WTC11 (cell line): ENCODE data around the gene SFMBT1. TPM values are rescaled to one million over a fixed set of nuclear protein-coding genes. Genes with fewer than 3 reads are reported as not detected.

ENCODE experiments used
- ATAC-seq: fragments of 200-7000 bp; cut with Tn5 transposase; 2 replicates; pipeline ENCODE4 v1.10.0; 2021; ENCODE audit warnings: mild to moderate bottlenecking, moderate library complexity
- CTCF ChIA-PET: fragments of 300-600 bp; sonication (Branson Sonifier 250); formaldehyde crosslinking; loops from one replicate; lab custom pipeline; 2021; ENCODE audit warnings: antibody characterized with exemption; lab: Charles Lee
- POLR2A ChIA-PET: fragments of 350-600 bp; sonication (Branson Sonifier 250); formaldehyde crosslinking; loops from one replicate; lab custom pipeline; 2021; ENCODE audit warnings: antibody characterized with exemption; lab: Charles Lee
- DNase-seq: peaks from one replicate; pipeline ENCODE4 v3.0.0; 2021; ENCODE audit warnings: low spot score
- H3K27ac Mint-ChIP-seq: 2 replicates; pipeline ENCODE4 v1.8.0; 2021; ENCODE audit warnings: mixed read lengths
- H3K27me3 Mint-ChIP-seq: 2 replicates; pipeline ENCODE4 v1.8.0; 2021; ENCODE audit warnings: low read depth, mild to moderate bottlenecking, moderate library complexity, mixed read lengths
- H3K36me3 Mint-ChIP-seq: 2 replicates; pipeline ENCODE4 v1.8.0; 2021; ENCODE audit warnings: mixed read lengths
- H3K4me1 Mint-ChIP-seq: 2 replicates; pipeline ENCODE4 v1.8.0; 2022; ENCODE audit warnings: mixed read lengths
- H3K4me3 Mint-ChIP-seq: 2 replicates; pipeline ENCODE4 v1.8.0; 2021; ENCODE audit warnings: mild to moderate bottlenecking, moderate library complexity, mixed read lengths
- H3K9me3 Mint-ChIP-seq: 2 replicates; pipeline ENCODE4 v1.8.0; 2021; ENCODE audit warnings: mixed read lengths
- AR ChIP-seq: fragments of 250-450 bp; sonication (Bioruptor Pico); IDR thresholded peaks from 2 replicates; pipeline ENCODE4 v1.9.0; 2021; ENCODE audit warnings: mild to moderate bottlenecking
- CREB1 ChIP-seq: sonication (generic); formaldehyde crosslinking; IDR thresholded peaks from 2 replicates; pipeline ENCODE4 v1.8.0; 2023; ENCODE audit warnings: mild to moderate bottlenecking, missing genetic modification reagents
- ESRRA ChIP-seq: sonication (generic); formaldehyde crosslinking; IDR thresholded peaks from 2 replicates; pipeline ENCODE4 v1.8.1; 2022; ENCODE audit warnings: mild to moderate bottlenecking, missing genetic modification reagents, borderline replicate concordance
- FOXJ3 ChIP-seq: sonication (generic); formaldehyde crosslinking; IDR thresholded peaks from 2 replicates; pipeline ENCODE4 v1.9.0; 2021; ENCODE audit warnings: missing genetic modification reagents, mild to moderate bottlenecking, borderline replicate concordance
- GTF2I ChIP-seq: fragments of 250-450 bp; sonication (Bioruptor Pico); conservative IDR thresholded peaks from 2 replicates; pipeline ENCODE4 v1.4.0; 2021; ENCODE audit warnings: mild to moderate bottlenecking
- IRF2 ChIP-seq: sonication (generic); formaldehyde crosslinking; IDR thresholded peaks from 2 replicates; pipeline ENCODE4 v1.8.0; 2022; ENCODE audit warnings: low read depth, missing genetic modification reagents, borderline replicate concordance
- MXD4 ChIP-seq: fragments of 250-450 bp; sonication (Bioruptor Pico); IDR thresholded peaks from 2 replicates; pipeline ENCODE4 v1.8.0; 2021; ENCODE audit warnings: mild to moderate bottlenecking, moderate library complexity, borderline replicate concordance
- MYBL2 ChIP-seq: sonication (generic); formaldehyde crosslinking; IDR thresholded peaks from 2 replicates; pipeline ENCODE4 v1.8.1; 2023; ENCODE audit warnings: mild to moderate bottlenecking, moderate library complexity, missing genetic modification reagents
- SMAD3 ChIP-seq: sonication (generic); formaldehyde crosslinking; IDR thresholded peaks from 2 replicates; pipeline ENCODE4 v1.8.0; 2022; ENCODE audit warnings: missing genetic modification reagents, mild to moderate bottlenecking, borderline replicate concordance
- TCF7 ChIP-seq: sonication (generic); formaldehyde crosslinking; IDR thresholded peaks from 2 replicates; pipeline ENCODE4 v1.8.0; 2022; ENCODE audit warnings: mild to moderate bottlenecking, low read depth, missing genetic modification reagents, moderate library complexity
- ZNF138 ChIP-seq: sonication (generic); formaldehyde crosslinking; conservative IDR thresholded peaks from 2 replicates; pipeline ENCODE4 v1.8.1; 2022; ENCODE audit warnings: mild to moderate bottlenecking, moderate library complexity, missing genetic modification reagents
- total RNA-seq: library from RNA; stranded (reverse); gene quantifications from 3 replicates; pipeline ENCODE4 v1.2.3, GENCODE V29; 2021
- TF ChIP-seq, protein P1 (sequence below): sonication (generic); formaldehyde crosslinking; IDR thresholded peaks from 2 replicates; pipeline ENCODE4 v1.8.1; 2023; ENCODE audit warnings: mild to moderate bottlenecking, moderate library complexity, missing genetic modification reagents
- TF ChIP-seq, protein P2 (sequence below): sonication (generic); formaldehyde crosslinking; IDR thresholded peaks from 2 replicates; pipeline ENCODE4 v1.8.1; 2023; ENCODE audit warnings: mild to moderate bottlenecking, missing genetic modification reagents
- TF ChIP-seq, protein P3 (sequence below): fragments of 200-600 bp; IDR thresholded peaks from 2 replicates; pipeline ENCODE4 v1.8.0; 2022; ENCODE audit warnings: antibody characterized with exemption

The SFMBT1 gene
- total RNA-seq, 1 experiment from 2014 or later = 20.9 TPM

DNA sequence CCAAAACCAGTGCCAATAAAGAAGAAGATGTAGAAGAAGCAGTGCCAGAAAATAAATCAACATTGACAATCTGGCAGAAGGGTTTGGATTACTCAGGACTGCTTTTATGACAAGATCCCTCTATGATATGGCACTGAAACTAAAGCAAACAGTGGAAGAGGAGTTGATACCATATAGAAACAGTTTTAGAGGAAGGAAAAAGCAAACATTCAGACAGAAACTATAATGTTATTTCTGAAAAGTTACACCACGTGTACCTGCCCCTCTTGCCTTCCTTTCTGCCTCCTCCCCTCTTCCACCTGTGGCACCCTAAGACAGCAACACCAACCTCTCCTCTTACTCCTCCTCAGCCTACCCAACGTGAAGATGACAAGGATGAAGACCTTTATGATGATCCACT is 63.0 kb downstream of the SFMBT1 start:
- POLR2A ChIA-PET = no interaction called here
- CTCF ChIA-PET = no interaction called here
- H3K4me1 Mint-ChIP-seq = peaks cover 3% of the 10 kb centered on the region
- H3K4me3 Mint-ChIP-seq = no peak overlapping the region
- no peak overlapping the region for H3K27ac Mint-ChIP-seq
- no peaks in the 10 kb centered on the region for H3K9me3 Mint-ChIP-seq
- TF ChIP-seq, protein P1, sequence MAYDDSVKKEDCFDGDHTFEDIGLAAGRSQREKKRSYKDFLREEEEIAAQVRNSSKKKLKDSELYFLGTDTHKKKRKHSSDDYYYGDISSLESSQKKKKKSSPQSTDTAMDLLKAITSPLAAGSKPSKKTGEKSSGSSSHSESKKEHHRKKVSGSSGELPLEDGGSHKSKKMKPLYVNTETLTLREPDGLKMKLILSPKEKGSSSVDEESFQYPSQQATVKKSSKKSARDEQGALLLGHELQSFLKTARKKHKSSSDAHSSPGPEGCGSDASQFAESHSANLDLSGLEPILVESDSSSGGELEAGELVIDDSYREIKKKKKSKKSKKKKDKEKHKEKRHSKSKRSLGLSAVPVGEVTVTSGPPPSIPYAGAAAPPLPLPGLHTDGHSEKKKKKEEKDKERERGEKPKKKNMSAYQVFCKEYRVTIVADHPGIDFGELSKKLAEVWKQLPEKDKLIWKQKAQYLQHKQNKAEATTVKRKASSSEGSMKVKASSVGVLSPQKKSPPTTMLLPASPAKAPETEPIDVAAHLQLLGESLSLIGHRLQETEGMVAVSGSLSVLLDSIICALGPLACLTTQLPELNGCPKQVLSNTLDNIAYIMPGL (CRISPR knock-in tag) = no peak
- no peak for TF ChIP-seq MYBL2
- no peak for TF ChIP-seq IRF2 (CRISPR knock-in tag)
- TF ChIP-seq ZNF138 (CRISPR knock-in tag) = no peak
- no peak for TF ChIP-seq SMAD3 (CRISPR knock-in tag)
- TF ChIP-seq, protein P2, sequence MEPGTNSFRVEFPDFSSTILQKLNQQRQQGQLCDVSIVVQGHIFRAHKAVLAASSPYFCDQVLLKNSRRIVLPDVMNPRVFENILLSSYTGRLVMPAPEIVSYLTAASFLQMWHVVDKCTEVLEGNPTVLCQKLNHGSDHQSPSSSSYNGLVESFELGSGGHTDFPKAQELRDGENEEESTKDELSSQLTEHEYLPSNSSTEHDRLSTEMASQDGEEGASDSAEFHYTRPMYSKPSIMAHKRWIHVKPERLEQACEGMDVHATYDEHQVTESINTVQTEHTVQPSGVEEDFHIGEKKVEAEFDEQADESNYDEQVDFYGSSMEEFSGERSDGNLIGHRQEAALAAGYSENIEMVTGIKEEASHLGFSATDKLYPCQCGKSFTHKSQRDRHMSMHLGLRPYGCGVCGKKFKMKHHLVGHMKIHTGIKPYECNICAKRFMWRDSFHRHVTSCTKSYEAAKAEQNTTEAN = no peak
- no peak for TF ChIP-seq ESRRA (CRISPR knock-in tag)
- no peak for TF ChIP-seq FOXJ3 (CRISPR knock-in tag)
- no peak for TF ChIP-seq CREB1 (CRISPR knock-in tag)
- TF ChIP-seq GTF2I = no peak
- TF ChIP-seq MXD4 (CRISPR knock-in tag) = no peak
- no peak for ATAC-seq
- DNase-seq = no peak
- no peaks in the 10 kb centered on the region for H3K36me3 Mint-ChIP-seq
- H3K27me3 Mint-ChIP-seq = no peaks in the 10 kb centered on the region

GRCh38 chr3:52979190-52979983 is 66.5 kb downstream of the SFMBT1 start:
- CTCF ChIA-PET = interaction anchor here (1.3 kb wide), 1 partner anchor 131 kb away, joined by 3 read pairs; no protein-coding TSS in a partner anchor
- no peak for DNase-seq
- H3K27ac Mint-ChIP-seq = no peak overlapping the region
- H3K4me3 Mint-ChIP-seq = no peak overlapping the region
- peaks cover 3% of the 10 kb centered on the region for H3K4me1 Mint-ChIP-seq
- no peaks in the 10 kb centered on the region for H3K9me3 Mint-ChIP-seq
- POLR2A ChIA-PET = no interaction called here
- TF ChIP-seq, protein P3, sequence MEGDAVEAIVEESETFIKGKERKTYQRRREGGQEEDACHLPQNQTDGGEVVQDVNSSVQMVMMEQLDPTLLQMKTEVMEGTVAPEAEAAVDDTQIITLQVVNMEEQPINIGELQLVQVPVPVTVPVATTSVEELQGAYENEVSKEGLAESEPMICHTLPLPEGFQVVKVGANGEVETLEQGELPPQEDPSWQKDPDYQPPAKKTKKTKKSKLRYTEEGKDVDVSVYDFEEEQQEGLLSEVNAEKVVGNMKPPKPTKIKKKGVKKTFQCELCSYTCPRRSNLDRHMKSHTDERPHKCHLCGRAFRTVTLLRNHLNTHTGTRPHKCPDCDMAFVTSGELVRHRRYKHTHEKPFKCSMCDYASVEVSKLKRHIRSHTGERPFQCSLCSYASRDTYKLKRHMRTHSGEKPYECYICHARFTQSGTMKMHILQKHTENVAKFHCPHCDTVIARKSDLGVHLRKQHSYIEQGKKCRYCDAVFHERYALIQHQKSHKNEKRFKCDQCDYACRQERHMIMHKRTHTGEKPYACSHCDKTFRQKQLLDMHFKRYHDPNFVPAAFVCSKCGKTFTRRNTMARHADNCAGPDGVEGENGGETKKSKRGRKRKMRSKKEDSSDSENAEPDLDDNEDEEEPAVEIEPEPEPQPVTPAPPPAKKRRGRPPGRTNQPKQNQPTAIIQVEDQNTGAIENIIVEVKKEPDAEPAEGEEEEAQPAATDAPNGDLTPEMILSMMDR = no peak
- no peak for TF ChIP-seq TCF7
- no peak for TF ChIP-seq AR (CRISPR knock-in tag)
- TF ChIP-seq, protein P1 (CRISPR knock-in tag) = no peak
- no peaks in the 10 kb centered on the region for H3K36me3 Mint-ChIP-seq
- no peaks in the 10 kb centered on the region for H3K27me3 Mint-ChIP-seq
- no peak for ATAC-seq
